Suprapubic skin (tissue), 4 donors: ENCODE measurements around the gene ACER2. TPM values are rescaled to one million over a fixed set of nuclear protein-coding genes. Genes with fewer than 3 reads are reported as not detected.

ENCODE experiments used
- DNase-seq, 2 donors: peaks; one replicate each; pipeline ENCODE4 v3.0.0-alpha.2; 2019; ENCODE audit warnings: low spot score in 2 of 2
- H3K27ac ChIP-seq: fragments of 200-600 bp; sonication (generic); one replicate; pipeline ENCODE4 v1.5.1; 2019
- H3K27me3 ChIP-seq: fragments of 200-600 bp; sonication (generic); one replicate; pipeline ENCODE4 v1.5.1; 2019
- H3K36me3 ChIP-seq: fragments of 200-600 bp; sonication (generic); one replicate; pipeline ENCODE4 v1.5.1; 2019
- H3K4me1 ChIP-seq: fragments of 200-600 bp; sonication (generic); one replicate; pipeline ENCODE4 v1.5.1; 2019
- H3K4me3 ChIP-seq: fragments of 200-600 bp; sonication (generic); one replicate; pipeline ENCODE4 v1.5.1; 2019; ENCODE audit warnings: mild to moderate bottlenecking
- H3K9me3 ChIP-seq: fragments of 200-600 bp; sonication (generic); one replicate; pipeline ENCODE4 v1.5.1; 2019
- EP300 ChIP-seq: sonication (generic); formaldehyde crosslinking; IDR thresholded peaks from one replicate; pipeline ENCODE4 v1.6.1; 2017; ENCODE audit warnings: antibody characterized with exemption
- POLR2A ChIP-seq, 2 donors: fragments of 450-650 bp; IDR thresholded peaks; one replicate each; pipeline ENCODE4 v1.6.1; 2017; ENCODE audit warnings: antibody characterized with exemption in 2 of 2, mild to moderate bottlenecking in 2 of 2, moderate library complexity in 2 of 2
- POLR2AphosphoS5 ChIP-seq, 3 donors: sonication (generic); formaldehyde crosslinking; IDR thresholded peaks; one replicate each; pipeline ENCODE4 v1.6.1; 2017; ENCODE audit warnings: antibody characterized with exemption in 3 of 3
- WGBS: methylation state at CpG from one replicate; pipeline ENCODE4 v1.1.5; 2018; 5-methylcytosine and 5-hydroxymethylcytosine counted together
- total RNA-seq, 4 donors: library from RNA; depleted of rRNA; stranded (reverse); fragments of >200 nt; gene quantifications; one replicate each; pipeline ENCODE4 v1.1.0, GENCODE V29; 2016
- TF ChIP-seq, protein P1 (sequence below), 2 donors: fragments of 200-600 bp in 1 of 2; fragments of 450-650 bp in 1 of 2; sonication (generic) in 1 of 2; IDR thresholded peaks; one replicate each; pipeline ENCODE4 v1.5.1; 2016 to 2019; ENCODE audit warnings: antibody characterized with exemption in 2 of 2, mild to moderate bottlenecking in 1 of 2, moderate library complexity in 1 of 2

The ACER2 gene
- total RNA-seq, 4 donors from 2014 or later: 12.1 to 18.8 (median 14.8) TPM

DNA sequence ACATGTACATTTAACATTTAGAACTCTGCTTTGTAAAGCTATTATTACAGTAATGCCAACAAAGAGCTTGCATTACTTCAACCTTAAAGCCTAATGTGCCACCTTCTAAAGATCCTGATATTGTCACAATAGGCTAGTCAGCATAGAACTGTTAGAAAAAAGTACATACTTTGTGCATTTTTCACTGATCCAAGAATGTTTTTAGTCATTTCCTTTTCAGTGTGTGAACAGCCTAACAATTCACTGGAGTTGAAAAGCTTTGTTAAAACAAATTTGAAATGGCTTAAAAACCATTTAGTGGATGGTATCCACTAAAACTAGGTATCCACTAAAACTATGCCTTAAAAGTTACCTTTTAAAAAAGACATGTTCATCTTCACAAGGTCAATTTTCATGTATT, 33.3 kb upstream of the ACER2 start:
- TF ChIP-seq POLR2A (IDR thresholded peaks at IDR 0.05): no peak
- no peak overlapping the region for H3K4me3 ChIP-seq
- H3K4me1 ChIP-seq: peaks cover 26% of the 10 kb centered on the region
- H3K27me3 ChIP-seq: no peaks in the 10 kb centered on the region
- peaks cover 66% of the 10 kb centered on the region for H3K36me3 ChIP-seq
- no peaks in the 10 kb centered on the region for H3K9me3 ChIP-seq
- no peak overlapping the region for H3K27ac ChIP-seq
- no peak for DNase-seq

DNA sequence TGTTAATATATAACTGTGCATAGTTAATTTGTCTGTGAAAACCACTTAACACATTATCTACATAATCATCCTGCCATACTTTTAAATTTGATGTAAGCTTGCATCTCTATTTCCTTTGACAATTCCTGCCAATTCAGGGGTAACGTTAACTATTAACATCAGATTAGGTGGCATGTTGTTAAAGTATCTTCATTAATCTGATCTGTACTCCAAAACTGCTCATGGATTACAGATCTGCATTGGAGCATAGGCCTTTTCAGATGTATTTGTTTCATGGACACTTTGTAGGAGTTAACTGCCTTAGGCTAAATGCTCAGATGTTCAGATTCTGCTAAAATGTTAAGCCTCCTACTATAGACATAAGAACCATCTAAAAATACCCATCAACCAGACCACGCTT, 31.9 kb upstream of the ACER2 start:
- DNase-seq: no peak
- no peak for TF ChIP-seq POLR2AphosphoS5 (IDR thresholded peaks at IDR 0.05)
- TF ChIP-seq, protein P1, sequence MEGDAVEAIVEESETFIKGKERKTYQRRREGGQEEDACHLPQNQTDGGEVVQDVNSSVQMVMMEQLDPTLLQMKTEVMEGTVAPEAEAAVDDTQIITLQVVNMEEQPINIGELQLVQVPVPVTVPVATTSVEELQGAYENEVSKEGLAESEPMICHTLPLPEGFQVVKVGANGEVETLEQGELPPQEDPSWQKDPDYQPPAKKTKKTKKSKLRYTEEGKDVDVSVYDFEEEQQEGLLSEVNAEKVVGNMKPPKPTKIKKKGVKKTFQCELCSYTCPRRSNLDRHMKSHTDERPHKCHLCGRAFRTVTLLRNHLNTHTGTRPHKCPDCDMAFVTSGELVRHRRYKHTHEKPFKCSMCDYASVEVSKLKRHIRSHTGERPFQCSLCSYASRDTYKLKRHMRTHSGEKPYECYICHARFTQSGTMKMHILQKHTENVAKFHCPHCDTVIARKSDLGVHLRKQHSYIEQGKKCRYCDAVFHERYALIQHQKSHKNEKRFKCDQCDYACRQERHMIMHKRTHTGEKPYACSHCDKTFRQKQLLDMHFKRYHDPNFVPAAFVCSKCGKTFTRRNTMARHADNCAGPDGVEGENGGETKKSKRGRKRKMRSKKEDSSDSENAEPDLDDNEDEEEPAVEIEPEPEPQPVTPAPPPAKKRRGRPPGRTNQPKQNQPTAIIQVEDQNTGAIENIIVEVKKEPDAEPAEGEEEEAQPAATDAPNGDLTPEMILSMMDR (IDR thresholded peaks at IDR 0.05): no peak
- TF ChIP-seq POLR2A (IDR thresholded peaks at IDR 0.05): no peak
- no peak for TF ChIP-seq EP300
- no peak overlapping the region for H3K27ac ChIP-seq
- H3K9me3 ChIP-seq: no peaks in the 10 kb centered on the region
- peaks cover 56% of the 10 kb centered on the region for H3K36me3 ChIP-seq
- H3K27me3 ChIP-seq: no peaks in the 10 kb centered on the region
- H3K4me3 ChIP-seq: no peak overlapping the region
- WGBS: 58% methylated on average over 2 of the region's 2 CpGs
- peaks cover 29% of the 10 kb centered on the region for H3K4me1 ChIP-seq

DNA sequence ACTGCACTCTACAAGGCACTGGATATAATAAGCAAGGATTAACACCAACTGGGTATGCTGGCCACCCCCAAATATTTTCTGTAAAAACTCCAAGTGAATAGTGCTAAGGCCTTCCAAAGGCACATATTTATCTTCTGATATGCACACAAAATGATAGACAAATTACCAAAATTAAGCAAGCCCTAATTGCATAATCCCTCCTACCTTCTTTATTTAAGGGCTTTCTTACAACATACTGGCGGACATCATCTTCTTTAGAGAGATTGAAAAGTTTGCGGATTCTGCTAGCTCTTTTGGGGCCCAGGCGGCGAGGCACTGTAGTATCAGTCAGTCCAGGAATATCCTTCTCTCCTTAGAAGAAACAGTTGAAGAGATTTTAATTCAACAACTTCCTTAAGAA, 30.6 kb upstream of the ACER2 start:
- 87% methylated on average over 4 of the region's 4 CpGs for WGBS
- Histone ChIP-seq H3K27me3 (no peaks in the 10 kb centered on the region), H3K27ac (no peak overlapping the region), H3K9me3 (no peaks in the 10 kb centered on the region), H3K4me3 (peak overlapping the region; percentile 87), H3K4me1 (peaks cover 29% of the 10 kb centered on the region), H3K36me3 (peaks cover 46% of the 10 kb centered on the region)
- TF ChIP-seq EP300 (no peak), POLR2AphosphoS5 (IDR thresholded peaks at IDR 0.05) (no peak), POLR2A (IDR thresholded peaks at IDR 0.05) (no peak)
- TF ChIP-seq, protein P1 (IDR thresholded peaks at IDR 0.05): no peak
- no peak for DNase-seq

DNA sequence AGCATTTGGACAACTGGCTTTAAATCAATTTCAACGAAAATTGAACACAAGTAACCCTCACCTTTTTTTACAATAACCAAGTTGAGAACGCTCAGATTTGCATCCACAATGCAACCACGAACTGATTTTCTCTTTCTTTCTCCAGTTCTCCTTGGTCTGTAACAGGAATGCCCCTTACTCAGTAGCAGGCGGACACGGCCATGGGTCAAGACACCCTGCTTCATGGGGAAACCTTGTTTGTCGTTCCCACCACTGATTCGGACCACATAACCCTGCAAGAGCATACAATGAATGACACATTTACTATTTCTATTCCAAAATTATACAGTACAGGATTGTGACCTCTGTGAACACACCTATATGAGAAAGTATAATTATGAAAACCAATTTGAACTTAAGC, 30.2 kb upstream of the ACER2 start:
- peak overlapping the region; percentile 87 for H3K4me3 ChIP-seq
- TF ChIP-seq POLR2A (IDR thresholded peaks at IDR 0.05) (no peak), POLR2AphosphoS5 (IDR thresholded peaks at IDR 0.05) (no peak), EP300 (no peak)
- TF ChIP-seq, protein P1 (IDR thresholded peaks at IDR 0.05): no peak
- WGBS: 37% methylated on average over 7 of the region's 7 CpGs

DNA sequence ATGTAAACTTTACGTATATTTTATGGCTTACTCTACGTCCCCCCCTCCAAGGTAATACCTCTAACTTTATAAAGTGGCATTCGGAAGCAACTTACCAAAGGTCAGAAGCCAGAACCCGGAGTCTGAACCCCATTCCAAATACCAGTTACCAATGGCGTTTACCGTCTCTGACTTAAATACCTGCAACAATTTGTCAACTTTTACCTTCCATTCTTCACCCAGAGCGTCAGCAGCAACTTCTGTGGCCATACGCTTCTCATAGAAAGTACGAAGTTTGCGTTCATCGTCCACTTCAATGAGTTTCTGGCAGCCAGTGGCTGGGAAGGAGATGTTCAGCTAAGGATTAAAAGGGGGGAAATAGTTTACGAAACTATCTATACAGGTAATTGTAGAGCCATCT, 29.5 kb upstream of the ACER2 start:
- 4% methylated on average over 12 of the region's 12 CpGs for WGBS
- Histone ChIP-seq H3K27ac (peak overlapping the region; percentile 94), H3K4me1 (peaks cover 29% of the 10 kb centered on the region), H3K27me3 (no peaks in the 10 kb centered on the region), H3K9me3 (no peaks in the 10 kb centered on the region), H3K4me3 (peak overlapping the region; percentile 87), H3K36me3 (peaks cover 37% of the 10 kb centered on the region)
- DNase-seq: no peak
- no peak for TF ChIP-seq EP300
- no peak for TF ChIP-seq POLR2AphosphoS5 (IDR thresholded peaks at IDR 0.05)
- TF ChIP-seq POLR2A (IDR thresholded peaks at IDR 0.05): no peak
- TF ChIP-seq, protein P1 (IDR thresholded peaks at IDR 0.05): no peak

More for the DNA sequence above, 30.2 kb upstream of the ACER2 start:
- Histone ChIP-seq H3K36me3 (peaks cover 43% of the 10 kb centered on the region), H3K27ac (peak overlapping the region; percentile 94), H3K27me3 (no peaks in the 10 kb centered on the region), H3K4me1 (peaks cover 29% of the 10 kb centered on the region), H3K9me3 (no peaks in the 10 kb centered on the region)
- DNase-seq: no peak

DNA sequence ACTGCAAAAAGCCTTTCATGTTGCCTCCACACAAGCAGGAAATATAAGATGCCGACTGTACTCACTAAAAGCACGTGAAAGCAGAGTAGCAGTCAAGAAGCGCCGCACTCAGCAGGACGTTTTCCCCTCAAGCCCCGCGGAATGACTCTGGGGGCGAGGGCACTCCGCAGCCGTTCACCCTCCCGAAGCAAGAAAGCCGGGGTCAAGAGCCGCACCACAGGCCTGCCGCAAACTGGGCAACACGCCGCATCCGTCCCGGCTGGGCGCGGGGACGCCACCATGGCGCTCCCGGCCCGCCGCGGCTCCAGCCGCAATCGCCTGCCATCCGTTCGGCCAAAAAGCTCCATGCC, 29.1 kb upstream of the ACER2 start:
- Histone ChIP-seq H3K36me3 (peaks cover 33% of the 10 kb centered on the region), H3K27me3 (no peaks in the 10 kb centered on the region), H3K4me3 (peak overlapping the region; percentile 87), H3K27ac (peak overlapping the region; percentile 94), H3K4me1 (peaks cover 29% of the 10 kb centered on the region), H3K9me3 (no peaks in the 10 kb centered on the region)
- 0% methylated on average over 26 of the region's 30 CpGs for WGBS
- DNase-seq: peak in 1 of 2 donors; percentile 83
- TF ChIP-seq POLR2A (IDR thresholded peaks at IDR 0.05) (no peak), EP300 (no peak)
- TF ChIP-seq, protein P1 (IDR thresholded peaks at IDR 0.05): no peak
